ENCODE data around the gene MYH15.

MYH15 gene

DNA sequence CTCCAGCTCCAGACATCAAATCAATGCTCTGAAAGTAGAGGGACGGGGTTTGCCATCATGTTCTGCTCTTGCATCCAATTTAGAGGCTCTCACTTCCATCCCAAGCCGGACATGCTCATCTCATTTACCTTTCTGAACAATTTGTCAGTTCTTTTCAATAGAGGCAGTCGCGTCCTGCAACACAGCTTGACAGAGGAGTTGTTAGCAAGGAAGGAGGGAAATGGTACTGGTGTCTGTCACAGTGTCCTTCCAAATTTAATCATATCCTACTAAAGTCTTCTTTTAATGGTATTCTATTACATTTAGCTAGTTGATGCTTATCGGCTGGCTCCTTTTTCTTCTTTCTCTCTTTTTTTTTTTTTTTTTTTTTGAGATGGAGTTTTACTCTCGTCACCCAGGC lies 168.5 kb downstream of the MYH15 start:
- no peak overlapping the region for H3K4me3 ChIP-seq (ENCODE audit: low read depth, low read length)
- TF ChIP-seq, protein P1, sequence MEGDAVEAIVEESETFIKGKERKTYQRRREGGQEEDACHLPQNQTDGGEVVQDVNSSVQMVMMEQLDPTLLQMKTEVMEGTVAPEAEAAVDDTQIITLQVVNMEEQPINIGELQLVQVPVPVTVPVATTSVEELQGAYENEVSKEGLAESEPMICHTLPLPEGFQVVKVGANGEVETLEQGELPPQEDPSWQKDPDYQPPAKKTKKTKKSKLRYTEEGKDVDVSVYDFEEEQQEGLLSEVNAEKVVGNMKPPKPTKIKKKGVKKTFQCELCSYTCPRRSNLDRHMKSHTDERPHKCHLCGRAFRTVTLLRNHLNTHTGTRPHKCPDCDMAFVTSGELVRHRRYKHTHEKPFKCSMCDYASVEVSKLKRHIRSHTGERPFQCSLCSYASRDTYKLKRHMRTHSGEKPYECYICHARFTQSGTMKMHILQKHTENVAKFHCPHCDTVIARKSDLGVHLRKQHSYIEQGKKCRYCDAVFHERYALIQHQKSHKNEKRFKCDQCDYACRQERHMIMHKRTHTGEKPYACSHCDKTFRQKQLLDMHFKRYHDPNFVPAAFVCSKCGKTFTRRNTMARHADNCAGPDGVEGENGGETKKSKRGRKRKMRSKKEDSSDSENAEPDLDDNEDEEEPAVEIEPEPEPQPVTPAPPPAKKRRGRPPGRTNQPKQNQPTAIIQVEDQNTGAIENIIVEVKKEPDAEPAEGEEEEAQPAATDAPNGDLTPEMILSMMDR (IDR thresholded peaks at IDR 0.05; ENCODE audit: low read depth, low read length, missing control alignments), result no peak
- no peak for DNase-seq (ENCODE audit: low read depth)

DNA sequence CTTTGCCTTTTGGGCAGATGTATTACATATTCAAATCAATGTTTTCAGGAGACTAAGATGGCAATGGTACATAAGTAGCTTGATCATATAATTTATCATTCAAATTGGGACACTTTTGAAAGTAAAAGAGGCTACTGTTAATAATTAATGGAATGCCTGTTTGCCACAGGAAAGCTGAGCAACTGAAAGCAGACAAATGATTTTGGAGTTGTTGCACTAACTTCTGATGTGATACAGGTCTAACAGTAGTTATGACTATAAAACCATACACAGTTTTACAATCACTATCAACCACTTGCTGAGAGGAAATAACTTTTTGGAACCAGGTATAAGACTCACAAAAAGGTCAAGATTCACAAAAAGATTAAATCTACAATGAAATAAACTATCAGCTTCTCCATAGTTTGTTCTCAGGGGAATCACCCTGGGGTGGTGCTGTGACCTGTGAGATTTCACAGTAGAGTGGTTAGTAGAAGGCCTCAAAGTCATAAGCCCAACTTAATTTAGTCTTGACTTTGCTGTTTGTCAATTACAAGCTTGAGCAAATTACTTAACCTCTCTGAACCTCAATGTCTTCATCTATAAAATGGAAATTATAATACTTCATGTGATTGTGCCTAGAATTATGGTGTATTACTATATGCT lies 171.4 kb downstream of the MYH15 start:
- no peak for DNase-seq (ENCODE audit: low read depth)
- H3K4me3 ChIP-seq (ENCODE audit: low read depth, low read length), result no peak overlapping the region
- TF ChIP-seq, protein P1 (IDR thresholded peaks at IDR 0.05; ENCODE audit: low read depth, low read length, missing control alignments), result no peak

DNA sequence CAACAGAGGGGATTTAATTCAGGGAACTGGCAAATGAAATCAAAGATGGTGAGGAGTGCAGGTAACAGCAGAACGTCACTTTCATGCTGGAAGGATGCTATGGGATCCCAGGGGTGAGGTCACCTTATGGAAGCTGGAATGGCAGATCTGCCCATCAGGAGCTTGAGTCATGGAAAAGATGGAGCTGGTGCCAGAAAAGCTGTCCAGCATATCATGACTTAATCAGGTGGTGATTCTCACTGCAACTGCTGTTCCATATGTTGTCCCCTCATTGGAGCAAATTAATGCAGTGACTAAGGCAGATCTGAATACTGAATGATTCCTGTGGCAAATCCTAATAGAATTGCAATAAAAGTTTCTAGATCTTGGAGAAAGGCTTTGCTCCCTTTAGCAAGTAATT lies 175.7 kb downstream of the MYH15 start:
- no peak for DNase-seq (ENCODE audit: low read depth)
- no peak overlapping the region for H3K4me3 ChIP-seq (ENCODE audit: low read depth, low read length)
- TF ChIP-seq, protein P1 (IDR thresholded peaks at IDR 0.05; ENCODE audit: low read depth, low read length, missing control alignments), result no peak

DNA sequence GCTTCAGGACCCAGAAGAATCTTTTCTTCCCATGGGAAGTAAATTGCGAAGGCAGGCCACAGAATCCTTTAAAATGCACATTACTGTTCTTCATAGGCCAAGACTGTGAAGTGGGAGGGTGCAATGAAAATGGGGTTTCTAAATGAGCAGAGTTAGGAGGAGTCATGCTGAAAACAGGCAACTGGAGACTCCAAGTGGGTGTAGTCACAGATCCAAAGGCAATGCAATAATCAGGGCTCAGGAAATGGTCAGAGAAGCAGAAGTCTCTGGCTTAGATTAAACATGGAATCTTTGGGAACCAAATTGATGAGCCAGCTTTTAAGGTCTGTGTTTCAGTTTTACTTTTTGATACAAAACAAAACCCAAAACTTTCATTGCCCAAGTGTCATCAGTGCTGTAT lies 176.4 kb downstream of the MYH15 start:
- DNase-seq (ENCODE audit: low read depth), result no peak
- H3K4me3 ChIP-seq (ENCODE audit: low read depth, low read length), result no peak overlapping the region
- TF ChIP-seq, protein P1 (IDR thresholded peaks at IDR 0.05; ENCODE audit: low read depth, low read length, missing control alignments), result no peak

DNA sequence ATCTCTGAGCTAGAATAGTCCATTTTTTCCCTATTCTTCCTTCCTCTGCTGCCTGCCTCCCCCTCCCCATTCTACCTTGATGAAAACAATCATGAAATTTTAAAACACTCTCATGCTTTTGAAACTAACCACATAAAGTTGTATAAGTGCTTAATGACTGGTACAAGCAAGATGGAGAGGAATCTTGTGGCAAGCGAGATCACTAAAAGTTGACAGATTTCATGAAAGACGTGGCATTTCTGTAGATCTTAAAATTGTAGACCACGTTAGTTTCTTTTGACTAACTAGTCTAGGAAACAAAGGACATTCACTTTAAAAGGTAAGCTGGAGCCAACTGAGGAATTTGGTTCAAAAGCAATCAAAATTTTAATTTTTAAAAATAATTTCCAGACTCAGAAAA lies 178.6 kb downstream of the MYH15 start:
- no peak for DNase-seq (ENCODE audit: low read depth)
- TF ChIP-seq, protein P1 (IDR thresholded peaks at IDR 0.05; ENCODE audit: low read depth, low read length, missing control alignments), result no peak
- H3K4me3 ChIP-seq (ENCODE audit: low read depth, low read length), result no peak overlapping the region

Measured in GM12864 (cell line).